ENCODE measurements around the gene TGFB2.

- TF ChIP-seq CTCF (IDR thresholded peaks at IDR 0.05; ENCODE audit: borderline replicate concordance, extremely low read depth, low read length, poor library complexity, severe bottlenecking) = no peak
- TF ChIP-seq EZH2 (IDR thresholded peaks at IDR 0.05; ENCODE audit: borderline replicate concordance, low read depth, low read length, severe bottlenecking) = no peak
Measured at GRCh38 chr1:218367118-218367517, 22.0 kb downstream of the TGFB2 start.

Data from DND-41 (cell line).